Medulla oblongata (tissue), 1 donor: Measurements from ENCODE around the gene HDDC2.
A peak's percentile ranks its signal among the peaks of the same experiment; 100 is the strongest.

Source experiments
- DNase-seq: peaks from one replicate; pipeline ENCODE4 v3.0.0-alpha.2; 2015; ENCODE audit errors: extremely low spot score

The HDDC2 gene

GRCh38 chr6:125271486-125272159, 30.1 kb downstream of the HDDC2 start:
- no peak for DNase-seq

DNA sequence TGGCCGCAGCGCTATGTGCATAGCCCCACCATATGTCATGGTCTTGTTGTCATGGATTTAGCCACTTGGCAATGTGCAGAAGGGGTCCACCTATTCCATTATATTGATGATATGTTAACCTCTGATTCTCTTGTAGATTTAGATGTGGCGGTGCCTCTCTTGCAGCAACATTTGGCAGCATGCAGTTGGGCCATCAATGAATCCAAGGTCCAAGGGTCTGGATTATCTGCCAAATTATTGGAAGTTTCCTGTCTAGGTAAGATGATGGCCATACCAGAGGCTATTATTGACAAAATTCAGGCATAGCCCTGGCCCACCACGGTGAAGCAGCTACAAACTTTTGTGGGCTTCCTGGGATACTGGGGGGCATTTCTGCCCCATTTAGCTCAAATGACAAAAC, 31.4 kb downstream of the HDDC2 start:
- no peak for DNase-seq

DNA sequence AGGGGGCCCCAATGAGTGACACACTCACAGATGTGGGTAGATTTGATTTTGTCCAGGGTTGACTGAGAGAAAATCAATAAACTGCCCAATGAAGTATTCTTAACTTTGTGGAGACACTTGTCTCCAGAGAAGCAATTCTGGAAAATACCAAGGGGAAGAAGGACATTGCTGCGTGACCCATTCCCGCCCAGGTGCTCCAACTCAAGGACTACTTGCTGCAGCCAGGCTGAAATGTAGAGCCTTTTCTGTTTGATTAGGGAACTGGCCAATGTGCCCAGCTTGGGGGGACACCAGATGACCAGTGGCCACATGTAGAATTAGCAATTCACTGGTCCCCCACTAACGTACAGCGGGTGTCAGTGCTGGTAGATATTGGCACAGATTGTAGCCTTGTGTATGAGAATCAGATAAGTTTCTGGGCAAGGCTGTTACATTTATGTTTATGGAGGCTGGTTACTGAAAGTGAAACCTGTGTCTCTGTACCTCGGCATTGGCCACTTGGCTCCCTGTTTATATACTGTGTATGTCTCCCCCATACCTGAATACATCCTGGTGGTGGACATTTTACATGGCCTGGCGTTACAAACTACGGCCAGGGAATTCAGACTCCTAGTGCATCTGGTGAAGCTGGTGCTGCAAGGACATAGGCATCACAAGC, 32.3 kb downstream of the HDDC2 start:
- no peak for DNase-seq

- no peak for DNase-seq
Measured at GRCh38 chr6:125268765-125269164, 33.0 kb downstream of the HDDC2 start.

DNA sequence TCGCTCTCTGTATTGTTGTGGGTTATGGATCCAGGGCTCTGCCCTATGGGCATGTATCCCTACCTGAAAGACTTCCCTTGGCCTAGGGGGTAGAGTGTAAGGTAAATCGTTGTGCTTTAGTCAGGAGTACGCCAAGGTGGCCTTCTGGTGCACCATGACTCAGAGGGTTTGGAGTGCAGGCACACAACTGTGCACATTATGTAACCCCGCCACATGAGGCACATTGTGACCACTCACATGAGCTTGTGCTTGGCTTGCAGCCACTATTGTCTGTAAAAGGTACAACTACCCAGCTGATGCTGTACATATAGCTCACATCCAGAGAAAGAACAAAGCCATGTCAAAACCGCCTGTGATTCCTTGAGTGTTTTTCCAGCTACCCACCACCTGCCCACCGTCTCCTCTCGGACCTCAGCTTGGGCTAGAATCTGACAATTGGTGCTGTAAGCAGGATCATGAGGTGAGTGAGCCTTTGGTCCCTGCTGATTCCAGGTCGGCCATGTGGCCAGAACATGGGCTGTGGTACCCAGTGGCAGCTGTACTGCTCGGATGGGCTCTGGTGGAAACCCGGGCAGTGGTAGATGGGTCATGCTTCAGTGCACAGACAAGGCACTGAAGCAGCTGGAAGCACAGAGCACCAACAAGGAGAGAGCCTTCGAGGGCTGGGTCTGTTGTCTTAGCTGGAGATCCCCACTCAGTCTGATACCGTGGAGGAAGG, 33.8 kb downstream of the HDDC2 start:
- DNase-seq: no peak

DNA sequence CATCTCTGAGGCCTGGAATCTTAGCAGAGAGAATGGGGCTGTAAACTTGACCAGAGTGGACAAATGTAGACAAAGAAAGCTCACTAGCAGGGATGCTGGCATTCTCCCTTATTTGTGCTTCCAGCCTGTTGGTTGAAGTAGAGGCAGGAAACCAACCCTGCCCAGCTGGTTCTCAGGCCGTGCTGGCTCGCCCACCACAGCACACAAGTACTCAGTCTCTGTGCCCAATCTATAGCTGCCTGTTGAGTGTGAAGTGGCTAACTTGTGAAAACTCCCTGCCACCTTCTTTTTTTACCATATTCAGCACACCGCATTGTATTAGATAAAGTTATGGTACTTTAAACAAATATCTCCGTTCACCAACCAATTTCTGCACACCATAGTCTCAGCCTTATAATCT, 37.3 kb downstream of the HDDC2 start:
- DNase-seq: no peak

GRCh38 chr6:125262016-125263013, 39.5 kb downstream of the HDDC2 start:
- DNase-seq: no peak

- no peak for DNase-seq
Measured at GRCh38 chr6:125259354-125259736, 42.4 kb downstream of the HDDC2 start.

DNA sequence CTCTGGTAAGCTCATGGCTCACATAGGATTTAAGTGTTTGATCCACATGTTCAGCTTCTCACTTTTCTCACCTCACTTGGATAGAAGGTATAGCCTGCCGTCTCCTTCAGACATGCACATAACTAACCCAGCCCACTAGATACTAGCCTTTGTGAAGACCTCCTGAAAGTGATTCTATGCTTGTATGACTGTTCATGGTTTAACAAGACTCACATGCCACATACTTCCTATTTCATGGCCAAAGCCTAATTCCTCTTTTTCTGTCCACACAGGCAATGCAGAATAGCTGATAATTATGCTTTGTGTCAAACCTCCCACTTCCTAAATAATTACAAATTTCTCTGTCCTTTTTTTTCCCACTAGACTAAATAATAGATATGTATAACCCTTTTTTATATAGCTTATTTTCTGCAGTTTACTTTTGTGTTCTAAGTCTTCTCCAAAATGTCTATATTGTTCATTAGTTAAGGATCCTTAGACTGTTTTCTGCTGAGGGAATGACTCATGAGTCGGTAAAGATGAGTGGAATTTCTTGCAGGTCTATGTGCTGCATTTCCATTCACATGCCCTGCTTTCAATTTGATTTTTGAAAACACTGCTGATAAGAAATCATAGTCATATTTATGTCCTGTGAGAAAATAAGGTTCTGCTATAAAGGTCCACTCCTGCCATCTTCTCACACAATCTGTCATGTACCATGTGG, 43.0 kb downstream of the HDDC2 start:
- peak; percentile 12 for DNase-seq

- DNase-seq: no peak
Measured at GRCh38 chr6:125257351-125257750, 44.4 kb downstream of the HDDC2 start.

DNA sequence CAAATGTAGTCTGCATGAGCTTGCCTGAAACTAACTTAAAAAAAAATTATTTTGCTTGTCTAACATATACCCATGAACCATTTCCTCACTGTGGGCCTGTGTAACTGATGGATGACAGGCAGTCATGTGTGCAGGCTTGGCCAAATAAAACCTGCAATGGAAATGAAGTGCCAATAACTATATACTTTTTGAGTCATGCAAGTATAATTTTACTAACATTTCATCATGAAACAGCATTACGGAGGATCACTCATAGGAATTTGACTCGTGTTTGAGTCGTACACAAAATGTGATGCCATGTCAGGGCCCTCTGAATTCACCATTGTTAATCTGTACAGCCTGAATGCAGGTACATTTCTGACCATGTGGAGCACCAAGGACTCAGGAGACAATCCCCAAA, 46.6 kb downstream of the HDDC2 start:
- DNase-seq: no peak

DNA sequence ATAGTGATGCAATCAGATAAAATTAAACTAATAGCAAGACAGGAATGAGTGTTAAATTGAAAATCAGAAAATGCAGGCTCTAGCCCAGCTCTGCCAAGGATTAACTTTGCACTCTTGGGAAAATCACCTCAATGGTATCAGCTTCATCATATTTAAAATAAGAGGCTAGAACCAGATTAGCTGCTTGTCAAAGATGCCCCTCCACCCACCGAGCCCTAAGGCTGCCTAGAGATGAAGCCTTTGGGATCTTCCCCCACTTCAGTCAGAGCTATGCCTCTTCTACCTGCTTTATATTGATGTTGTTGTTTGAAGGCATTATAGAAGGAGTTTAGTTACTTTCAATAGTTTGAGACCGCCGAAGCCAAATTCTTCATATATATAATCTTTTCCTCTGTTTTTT, 47.4 kb downstream of the HDDC2 start:
- DNase-seq: no peak

- no peak for DNase-seq
Measured at GRCh38 chr6:125253881-125254280, 47.9 kb downstream of the HDDC2 start.

DNA sequence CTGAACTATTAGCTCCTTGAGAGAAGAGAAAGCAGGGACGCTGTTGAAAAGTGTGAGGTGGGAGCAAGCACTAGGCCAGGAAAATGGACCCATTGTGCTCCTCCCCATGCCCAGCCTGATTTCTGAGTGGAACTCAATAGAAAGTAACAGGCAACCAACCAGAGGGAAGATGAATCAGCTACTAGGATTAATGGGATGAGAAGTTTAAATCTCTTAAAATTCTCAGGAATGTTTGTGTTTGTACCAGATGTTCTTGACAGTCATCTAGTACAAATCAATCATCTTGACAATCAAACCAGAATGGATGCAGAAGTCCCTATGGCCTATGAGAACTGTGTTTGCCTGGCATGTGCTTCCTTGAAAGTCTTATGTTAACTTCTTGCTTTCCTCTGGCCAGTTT, 48.9 kb downstream of the HDDC2 start:
- DNase-seq: no peak

- DNase-seq: no peak
Measured at GRCh38 chr6:125251516-125252220, 50.1 kb downstream of the HDDC2 start.

DNA sequence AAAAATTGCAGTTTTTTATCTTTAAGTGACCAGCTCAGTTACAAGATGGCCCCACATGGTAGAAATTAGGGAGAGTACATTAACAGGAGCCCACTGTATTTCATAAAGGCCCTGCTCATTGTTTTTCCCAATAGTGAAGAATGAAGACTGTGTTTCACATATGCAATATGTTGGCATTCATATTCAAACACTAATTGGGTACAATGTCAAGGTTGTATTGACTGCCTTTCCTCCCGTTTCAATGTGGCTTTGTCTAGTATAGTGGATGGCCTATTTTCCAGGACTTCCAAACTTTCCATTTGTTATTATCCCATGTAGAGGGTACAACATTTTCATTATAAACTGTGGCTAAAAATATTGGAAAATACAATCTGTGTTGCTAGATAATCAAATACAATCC, 51.3 kb downstream of the HDDC2 start:
- no peak for DNase-seq

DNA sequence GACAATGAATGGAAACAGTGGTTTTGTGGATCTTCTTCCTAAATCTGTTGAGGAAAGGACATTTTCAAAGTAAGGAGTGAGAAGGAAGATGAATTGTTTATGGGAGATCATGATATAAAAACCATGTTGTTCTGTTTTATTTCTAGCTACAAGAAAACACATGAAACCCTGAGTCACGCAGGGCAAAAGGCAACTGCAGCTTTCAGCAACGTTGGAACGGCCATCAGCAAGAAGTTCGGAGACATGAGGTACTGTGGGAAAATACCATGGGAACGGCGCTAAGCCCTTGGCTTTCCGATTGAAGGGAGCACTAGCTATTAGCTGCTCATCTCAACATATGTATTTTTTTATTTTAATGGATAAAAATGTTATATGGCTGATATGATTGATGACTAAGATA, 53.6 kb downstream of the HDDC2 start:
- DNase-seq: no peak

DNA sequence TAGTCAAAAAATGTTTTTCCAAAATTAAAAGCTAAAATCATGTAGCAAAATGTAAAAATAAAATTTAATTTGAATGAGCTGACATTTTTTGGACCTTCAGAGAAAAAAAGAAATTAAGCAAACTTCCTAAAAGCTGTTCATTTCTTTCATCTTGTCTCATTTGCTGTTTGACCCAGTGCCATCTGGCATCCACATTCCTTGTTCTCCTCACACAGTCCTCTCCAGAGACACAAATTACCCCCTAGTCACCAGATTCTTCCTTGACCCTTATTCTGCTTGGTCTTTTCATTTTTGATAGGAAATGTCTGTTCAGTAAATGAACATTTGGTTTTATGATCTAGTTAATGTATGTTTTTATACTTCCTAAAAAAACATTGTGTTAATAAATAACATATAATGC, 55.2 kb downstream of the HDDC2 start:
- peak; percentile 13 for DNase-seq

- no peak for DNase-seq
Measured at GRCh38 chr6:125245523-125246264, 56.1 kb downstream of the HDDC2 start.

DNA sequence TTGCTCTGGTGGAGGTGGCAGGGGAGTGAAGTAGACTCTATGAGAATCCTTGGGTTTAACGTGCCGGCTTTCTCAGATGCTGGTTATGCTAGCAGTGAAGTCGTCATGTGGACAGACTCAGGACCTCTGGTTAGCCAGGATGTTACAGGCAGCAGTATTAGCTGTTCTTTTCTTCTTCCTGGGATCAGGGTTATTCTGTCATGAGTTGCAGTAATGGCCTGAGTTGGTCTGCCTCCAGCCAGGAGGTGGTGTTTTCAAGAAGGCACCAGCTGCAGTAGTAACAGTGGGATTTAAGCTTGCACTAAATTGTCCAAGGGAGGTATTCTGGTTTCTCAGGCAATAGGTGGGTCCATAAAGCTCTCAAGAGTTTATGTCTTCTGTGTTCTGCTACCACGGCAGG, 56.7 kb downstream of the HDDC2 start:
- DNase-seq: no peak
